Measurements from ENCODE around the gene BCDIN3D.
"Not testable (repeated sequence)": the region's sequence is repeated elsewhere in the genome, so short reads cannot be mapped to it uniquely, and the experiment has no call there.

Gene BCDIN3D

GRCh38 chr12:49887091-49887490 lies 44.2 kb upstream of the BCDIN3D start:
- H3K4me2 ChIP-seq, result no peak overlapping the region
- H3K4me1 ChIP-seq, result peaks cover 0 to 4% (median 0%) of the 10 kb centered on the region in 10 experiments; a peak in 1 of 20 replicates
- H4K20me1 ChIP-seq, result no peaks in the 10 kb centered on the region
- no peak for TF ChIP-seq Cebpa-rat (IDR thresholded peaks at IDR 0.05)
- no peak overlapping the region for H3K27ac ChIP-seq
- no peak overlapping the region for H3K9ac ChIP-seq
- H3K9me3 ChIP-seq (replicated peaks in 1 of 11), result no peaks in the 10 kb centered on the region
- H3K36me3 ChIP-seq, result no peaks in the 10 kb centered on the region
- H3K27me3 ChIP-seq, result no peaks in the 10 kb centered on the region
- no peak overlapping the region for H3K4me3 ChIP-seq

- Histone ChIP-seq H3K27me3 (no peaks in the 10 kb centered on the region), H3K36me3 (no peaks in the 10 kb centered on the region), H3K9ac (no peak overlapping the region), H3K4me3 (no peak overlapping the region), H3K4me1 (peaks cover 0 to 4% (median 0%) of the 10 kb centered on the region in 10 experiments; a peak in 1 of 20 replicates), H3K27ac (no peak overlapping the region), H3K4me2 (no peak overlapping the region), H3K9me3 (replicated peaks in 1 of 11) (no peaks in the 10 kb centered on the region), H4K20me1 (no peaks in the 10 kb centered on the region)
- no peak for TF ChIP-seq Cebpa-rat (IDR thresholded peaks at IDR 0.05)
Observed at GRCh38 chr12:49885663-49886461, 43.0 kb upstream of the BCDIN3D start.

- H3K9me3 ChIP-seq (replicated peaks in 1 of 11), result no peaks in the 10 kb centered on the region; a peak in 1 of 22 replicates
- no peak for TF ChIP-seq Cebpa-rat (IDR thresholded peaks at IDR 0.05)
- no peak overlapping the region for H3K4me2 ChIP-seq
- no peak overlapping the region for H3K9ac ChIP-seq
- H3K4me1 ChIP-seq, result peaks cover 0 to 4% (median 0%) of the 10 kb centered on the region in 10 experiments; a peak in 1 of 20 replicates
- no peaks in the 10 kb centered on the region for H4K20me1 ChIP-seq
- H3K36me3 ChIP-seq, result no peaks in the 10 kb centered on the region
- no peaks in the 10 kb centered on the region for H3K27me3 ChIP-seq
- no peak overlapping the region for H3K27ac ChIP-seq
- no peak overlapping the region for H3K4me3 ChIP-seq
Observed at GRCh38 chr12:49885118-49885517, 42.2 kb upstream of the BCDIN3D start.

GRCh38 chr12:49882851-49883464 lies 40.1 kb upstream of the BCDIN3D start:
- no peak for TF ChIP-seq Cebpa-rat (IDR thresholded peaks at IDR 0.05)
- Histone ChIP-seq H4K20me1 (no peaks in the 10 kb centered on the region), H3K4me1 (no peaks in the 10 kb centered on the region), H3K27me3 (no peaks in the 10 kb centered on the region), H3K4me3 (no peak overlapping the region), H3K4me2 (no peak overlapping the region), H3K9ac (no peak overlapping the region), H3K36me3 (no peaks in the 10 kb centered on the region), H3K27ac (no peak overlapping the region), H3K9me3 (replicated peaks in 1 of 11) (peaks cover 0 to 8% (median 0%) of the 10 kb centered on the region in 11 experiments; a peak in 2 of 22 replicates)

GRCh38 chr12:49882248-49882850 lies 39.4 kb upstream of the BCDIN3D start:
- Histone ChIP-seq H3K27me3 (no peaks in the 10 kb centered on the region), H4K20me1 (no peaks in the 10 kb centered on the region), H3K36me3 (no peaks in the 10 kb centered on the region), H3K27ac (no peak overlapping the region), H3K9ac (no peak overlapping the region), H3K4me3 (no peak overlapping the region), H3K9me3 (replicated peaks in 1 of 11) (peaks cover 0 to 8% (median 0%) of the 10 kb centered on the region in 11 experiments; a peak in 2 of 22 replicates), H3K4me2 (no peak overlapping the region), H3K4me1 (no peaks in the 10 kb centered on the region)
- TF ChIP-seq Cebpa-rat (IDR thresholded peaks at IDR 0.05), result no peak

- Histone ChIP-seq H3K27me3 (no peaks in the 10 kb centered on the region), H3K9me3 (replicated peaks in 1 of 11) (peaks cover 0 to 8% (median 0%) of the 10 kb centered on the region in 11 experiments; a peak in 2 of 22 replicates), H3K9ac (no peak overlapping the region), H3K4me1 (no peaks in the 10 kb centered on the region), H4K20me1 (no peaks in the 10 kb centered on the region), H3K4me2 (no peak overlapping the region), H3K36me3 (no peaks in the 10 kb centered on the region), H3K4me3 (no peak overlapping the region), H3K27ac (no peak overlapping the region)
- no peak for TF ChIP-seq Cebpa-rat (IDR thresholded peaks at IDR 0.05)
Observed at GRCh38 chr12:49881415-49882247, 38.7 kb upstream of the BCDIN3D start.

- no peaks in the 10 kb centered on the region for H3K4me1 ChIP-seq
- TF ChIP-seq Cebpa-rat (IDR thresholded peaks at IDR 0.05), result no peak
Observed at GRCh38 chr12:49880756-49881414, 38.0 kb upstream of the BCDIN3D start.

GRCh38 chr12:49879065-49879464 lies 36.2 kb upstream of the BCDIN3D start:
- H3K4me3 ChIP-seq; H3K9me3 ChIP-seq (replicated peaks in 1 of 11); H3K36me3 ChIP-seq; H3K4me2 ChIP-seq; H3K27me3 ChIP-seq; H3K27ac ChIP-seq; H4K20me1 ChIP-seq; H3K9ac ChIP-seq; H3K4me1 ChIP-seq: not testable (repeated sequence)

More at GRCh38 chr12:49880756-49881414, 38.0 kb upstream of the BCDIN3D start:
- Histone ChIP-seq H4K20me1 (no peaks in the 10 kb centered on the region), H3K9me3 (replicated peaks in 1 of 11) (peaks cover 0 to 8% (median 0%) of the 10 kb centered on the region in 11 experiments; a peak in 2 of 22 replicates), H3K27ac (no peak overlapping the region), H3K27me3 (no peaks in the 10 kb centered on the region), H3K4me3 (no peak overlapping the region), H3K9ac (no peak overlapping the region), H3K4me2 (no peak overlapping the region), H3K36me3 (no peaks in the 10 kb centered on the region)

Data from BLaER1 treated with 17β-estradiol and CSF1 and Interleukin-3, amounts not matched to agents 10 nM and 100 nM (cell line).